Thoracic aorta (tissue), 2 donors: ENCODE measurements around the gene GNRH2. TPM values are rescaled to one million over a fixed set of nuclear protein-coding genes. Genes with fewer than 3 reads are reported as not detected.
"Not testable (repeated sequence)": the region's sequence is repeated elsewhere in the genome, so short reads cannot be mapped to it uniquely, and the experiment has no call there.

Experiments used
- ATAC-seq: fragments of 150-250 bp; one replicate; pipeline ENCODE4 v1.8.0; 2017; ENCODE audit warnings: low read depth; ENCODE audit not compliant: insufficient number of reproducible peaks, low FRiP score
- DNase-seq: peaks from one replicate; pipeline ENCODE4 v3.0.0-alpha.2; 2020; ENCODE audit warnings: low spot score
- H3K27ac ChIP-seq, 2 donors: fragments of 200-600 bp; sonication (generic); 1 replicate in 1 of 2; 2 replicates in 1 of 2; pipeline ENCODE4 v1.5.1; 2016; ENCODE audit warnings: mild to moderate bottlenecking in 2 of 2, moderate library complexity in 2 of 2
- H3K27me3 ChIP-seq: fragments of 200-600 bp; sonication (generic); replicated peaks from 2 replicates; pipeline ENCODE4 v1.6.0; 2016; ENCODE audit warnings: mild to moderate bottlenecking; ENCODE audit not compliant: insufficient read depth
- H3K36me3 ChIP-seq: fragments of 200-600 bp; sonication (generic); one replicate; pipeline ENCODE4 v1.5.1; 2016
- H3K4me1 ChIP-seq, 2 donors: fragments of 200-600 bp; sonication (generic); 1 replicate in 1 of 2; 2 replicates in 1 of 2; pipeline versions ENCODE4 v1.5.1 to v1.6.0; 2016; ENCODE audit warnings: low read depth in 2 of 2, mild to moderate bottlenecking in 1 of 2; ENCODE audit not compliant: control insufficient read depth in 1 of 2
- H3K4me3 ChIP-seq: fragments of 200-600 bp; sonication (generic); 2 replicates; pipeline ENCODE4 v1.5.1; 2016; ENCODE audit warnings: mild to moderate bottlenecking
- H3K9me3 ChIP-seq: fragments of 200-600 bp; sonication (generic); 2 replicates; pipeline ENCODE4 v1.5.1; 2016
- total RNA-seq, 2 donors: library from RNA; depleted of rRNA; stranded (reverse); fragments of >200 nt; gene quantifications; one replicate each; pipeline versions ENCODE4 v1.1.0 to v1.2.3, GENCODE V29; 2016
- TF ChIP-seq, protein P1 (sequence below): fragments of 200-600 bp; sonication (generic); IDR thresholded peaks from one replicate; pipeline ENCODE4 v1.5.1; 2019; ENCODE audit warnings: antibody characterized with exemption

GNRH2 gene
- total RNA-seq, 2 donors from 2014 or later, result not detected

DNA sequence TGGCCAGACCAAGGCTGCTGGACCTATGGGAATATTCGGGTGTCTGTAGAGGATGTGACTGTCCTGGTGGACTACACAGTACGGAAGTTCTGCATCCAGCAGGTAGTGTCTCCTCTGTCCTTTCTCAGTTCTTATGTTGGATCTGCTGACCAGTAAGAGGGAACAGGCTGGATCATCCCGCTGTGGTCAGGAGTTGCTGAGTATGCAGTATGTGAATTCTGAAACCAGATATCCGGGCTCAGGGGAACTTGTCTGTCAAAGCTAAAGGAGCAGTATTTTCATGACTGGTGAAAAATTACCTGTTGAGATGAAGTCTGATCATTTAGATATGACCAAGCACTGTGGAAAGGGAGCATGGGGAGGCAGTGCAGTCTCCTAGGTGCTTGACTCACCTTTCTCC, 22.1 kb upstream of the GNRH2 start:
- Histone ChIP-seq H3K4me1 (no peaks in the 10 kb centered on the region), H3K4me3 (no peak overlapping the region), H3K27me3 (no peaks in the 10 kb centered on the region), H3K27ac (no peak overlapping the region), H3K36me3 (peaks cover 38% of the 10 kb centered on the region), H3K9me3 (no peaks in the 10 kb centered on the region)
- ATAC-seq (no peak), DNase-seq (no peak)
- TF ChIP-seq, protein P1, sequence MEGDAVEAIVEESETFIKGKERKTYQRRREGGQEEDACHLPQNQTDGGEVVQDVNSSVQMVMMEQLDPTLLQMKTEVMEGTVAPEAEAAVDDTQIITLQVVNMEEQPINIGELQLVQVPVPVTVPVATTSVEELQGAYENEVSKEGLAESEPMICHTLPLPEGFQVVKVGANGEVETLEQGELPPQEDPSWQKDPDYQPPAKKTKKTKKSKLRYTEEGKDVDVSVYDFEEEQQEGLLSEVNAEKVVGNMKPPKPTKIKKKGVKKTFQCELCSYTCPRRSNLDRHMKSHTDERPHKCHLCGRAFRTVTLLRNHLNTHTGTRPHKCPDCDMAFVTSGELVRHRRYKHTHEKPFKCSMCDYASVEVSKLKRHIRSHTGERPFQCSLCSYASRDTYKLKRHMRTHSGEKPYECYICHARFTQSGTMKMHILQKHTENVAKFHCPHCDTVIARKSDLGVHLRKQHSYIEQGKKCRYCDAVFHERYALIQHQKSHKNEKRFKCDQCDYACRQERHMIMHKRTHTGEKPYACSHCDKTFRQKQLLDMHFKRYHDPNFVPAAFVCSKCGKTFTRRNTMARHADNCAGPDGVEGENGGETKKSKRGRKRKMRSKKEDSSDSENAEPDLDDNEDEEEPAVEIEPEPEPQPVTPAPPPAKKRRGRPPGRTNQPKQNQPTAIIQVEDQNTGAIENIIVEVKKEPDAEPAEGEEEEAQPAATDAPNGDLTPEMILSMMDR, result no peak

DNA sequence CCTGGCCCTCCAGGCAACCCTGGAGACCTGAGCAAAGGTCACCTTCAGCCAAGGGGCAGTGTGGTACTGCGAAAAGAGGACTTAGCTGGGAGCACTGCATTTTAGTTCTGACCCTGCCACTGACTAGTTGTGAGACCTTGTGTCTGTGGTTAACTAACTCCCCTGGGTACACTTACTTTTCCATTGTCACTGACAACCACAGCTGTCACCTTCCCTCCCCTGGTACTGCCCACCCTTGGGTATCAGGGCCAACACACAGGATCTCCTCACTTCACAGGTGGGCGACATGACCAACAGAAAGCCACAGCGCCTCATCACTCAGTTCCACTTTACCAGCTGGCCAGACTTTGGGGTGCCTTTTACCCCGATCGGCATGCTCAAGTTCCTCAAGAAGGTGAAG, 21.6 kb upstream of the GNRH2 start:
- no peaks in the 10 kb centered on the region for H3K9me3 ChIP-seq
- H3K27me3 ChIP-seq, result no peaks in the 10 kb centered on the region
- H3K4me3 ChIP-seq, result no peak overlapping the region
- peaks cover 42% of the 10 kb centered on the region for H3K36me3 ChIP-seq
- TF ChIP-seq, protein P1, result no peak
- DNase-seq (no peak), ATAC-seq (no peak)
- no peaks in the 10 kb centered on the region for H3K4me1 ChIP-seq
- H3K27ac ChIP-seq, result no peak overlapping the region

DNA sequence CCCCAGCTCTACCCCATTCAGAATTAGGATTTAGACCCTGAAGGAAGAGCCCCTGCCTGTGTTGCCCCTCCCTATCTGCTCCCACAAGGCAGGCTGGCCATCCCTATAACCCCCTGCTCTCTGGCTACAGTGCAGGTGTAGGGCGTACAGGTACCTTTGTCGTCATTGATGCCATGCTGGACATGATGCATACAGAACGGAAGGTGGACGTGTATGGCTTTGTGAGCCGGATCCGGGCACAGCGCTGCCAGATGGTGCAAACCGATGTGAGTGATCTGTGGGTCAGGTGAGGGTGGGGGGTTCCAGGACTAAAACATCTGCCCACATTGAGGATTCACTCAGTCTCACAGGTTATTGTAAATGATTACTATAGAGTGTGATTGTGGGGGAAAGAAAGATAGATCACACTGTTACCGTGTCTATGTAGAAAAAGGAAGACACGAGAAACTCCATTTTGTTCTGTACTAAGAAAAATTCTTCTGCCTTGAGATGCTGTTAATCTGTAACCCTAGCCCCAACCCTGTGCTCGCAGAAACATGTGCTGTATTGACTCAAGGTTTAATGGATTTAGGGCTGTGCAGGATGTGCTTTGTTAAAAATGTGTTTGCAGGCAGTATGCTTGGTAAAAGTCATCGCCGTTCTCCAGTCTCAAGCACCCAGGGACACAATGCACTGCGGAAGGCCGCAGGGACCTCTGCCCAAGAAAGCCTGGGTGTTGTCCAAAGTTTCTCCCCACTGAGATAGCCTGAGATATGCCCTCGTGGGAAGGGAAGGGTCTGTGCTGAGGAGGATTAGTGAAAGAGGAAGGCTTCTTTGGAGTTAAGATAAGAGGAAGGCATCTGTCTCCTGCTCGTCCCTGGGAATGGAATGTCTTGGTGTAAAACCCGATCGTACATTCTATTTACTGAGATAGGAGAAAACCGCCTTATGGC, 20.6 kb upstream of the GNRH2 start:
- ATAC-seq, H3K4me1 ChIP-seq, H3K4me3 ChIP-seq, H3K27me3 ChIP-seq, H3K9me3 ChIP-seq, H3K27ac ChIP-seq, DNase-seq: not testable (repeated sequence)
- peaks cover 45% of the 10 kb centered on the region for H3K36me3 ChIP-seq

DNA sequence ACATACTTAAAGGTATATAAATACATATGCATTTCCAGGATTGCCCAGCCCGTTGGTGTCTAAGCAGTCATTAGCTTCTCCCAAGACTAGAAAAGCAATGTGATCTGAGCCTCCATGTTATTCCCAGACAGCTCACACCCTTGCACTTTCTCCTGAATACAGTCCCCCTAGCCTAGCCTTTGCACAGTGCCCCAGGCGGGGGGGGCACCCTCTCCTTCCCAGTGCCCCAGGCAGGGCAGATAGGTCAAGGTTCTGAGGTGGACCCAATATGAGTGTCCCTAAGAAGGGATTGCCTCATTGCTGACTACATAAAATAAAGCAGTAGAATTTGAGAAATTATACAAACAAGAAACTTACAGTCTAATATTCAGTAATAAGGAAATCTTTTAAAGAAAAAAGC, 15.4 kb upstream of the GNRH2 start:
- Histone ChIP-seq H3K36me3 (peaks cover 36% of the 10 kb centered on the region), H3K9me3 (no peaks in the 10 kb centered on the region), H3K4me3 (no peak overlapping the region), H3K27me3 (no peaks in the 10 kb centered on the region), H3K27ac (no peak overlapping the region), H3K4me1 (peaks cover 0 to 9% of the 10 kb centered on the region in 2 donors)
- TF ChIP-seq, protein P1, result no peak
- no peak for ATAC-seq
- DNase-seq, result no peak

DNA sequence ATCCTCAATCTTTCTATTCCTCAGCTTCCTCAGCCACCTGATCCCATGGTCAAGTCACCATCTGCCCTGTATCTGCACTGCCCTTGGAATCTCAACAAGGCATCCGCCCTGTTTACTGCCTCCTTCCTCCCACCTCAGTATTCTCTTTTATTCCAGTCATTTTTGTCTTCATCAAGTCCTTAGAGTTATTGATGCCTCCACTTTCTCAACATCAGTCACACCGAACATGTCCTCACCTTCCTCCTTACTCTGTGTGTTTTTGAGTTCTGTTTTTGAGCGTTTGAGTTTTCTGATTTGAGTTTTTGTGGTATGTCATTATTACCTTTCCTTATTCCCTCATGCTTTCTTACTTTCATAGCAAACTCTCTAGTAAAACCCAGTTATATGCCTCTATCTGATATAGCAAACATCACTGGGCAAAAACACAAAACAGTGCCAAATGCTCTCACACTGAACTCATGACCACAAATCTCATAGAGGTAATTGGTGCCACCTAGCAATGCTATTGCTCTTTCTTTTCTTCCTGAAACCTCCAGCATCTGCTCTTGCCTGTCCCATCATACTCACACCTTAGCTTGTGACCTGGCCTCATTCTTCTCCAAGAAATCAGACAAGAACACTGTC, 11.8 kb upstream of the GNRH2 start:
- DNase-seq (no peak), ATAC-seq (no peak)
- peaks cover 0 to 13% of the 10 kb centered on the region in 2 donors for H3K4me1 ChIP-seq
- H3K9me3 ChIP-seq, result no peaks in the 10 kb centered on the region
- no peak overlapping the region for H3K4me3 ChIP-seq
- no peak overlapping the region for H3K27ac ChIP-seq
- H3K27me3 ChIP-seq, result no peaks in the 10 kb centered on the region
- TF ChIP-seq, protein P1, result no peak
- peaks cover 31% of the 10 kb centered on the region for H3K36me3 ChIP-seq
